ENCODE results near the gene SFR1.
A peak's percentile ranks its signal among the peaks of the same experiment; 100 is the strongest.

Gene SFR1

GRCh38 chr10:104077663-104078151 lies 44.3 kb upstream of the SFR1 start:
- H3K4me3 ChIP-seq (ENCODE audit: low read depth, low read length), result no peak overlapping the region
- no peak for DNase-seq (ENCODE audit: low read depth)
- TF ChIP-seq MAX (IDR thresholded peaks at IDR 0.05; ENCODE audit: low read depth, low read length) (no peak), POLR2A (IDR thresholded peaks at IDR 0.05; ENCODE audit: extremely low read depth, insufficient read length) (no peak), MYC (IDR thresholded peaks at IDR 0.05; ENCODE audit: low read depth, low read length) (no peak), CTCF (IDR thresholded peaks at IDR 0.05; ENCODE audit: low read depth, low read length) (no peak)

GRCh38 chr10:104080762-104081161 lies 41.2 kb upstream of the SFR1 start:
- no peak for TF ChIP-seq POLR2A (IDR thresholded peaks at IDR 0.05; ENCODE audit: extremely low read depth, insufficient read length)
- peak; percentile 44 for TF ChIP-seq CTCF (IDR thresholded peaks at IDR 0.05; ENCODE audit: low read depth, low read length)
- peak; percentile 49 for DNase-seq (ENCODE audit: low read depth)
- H3K4me3 ChIP-seq (ENCODE audit: low read depth, low read length), result no peak overlapping the region

- TF ChIP-seq MAX (IDR thresholded peaks at IDR 0.05; ENCODE audit: low read depth, low read length) (no peak), CTCF (IDR thresholded peaks at IDR 0.05; ENCODE audit: low read depth, low read length) (no peak), POLR2A (IDR thresholded peaks at IDR 0.05; ENCODE audit: extremely low read depth, insufficient read length) (no peak), MYC (IDR thresholded peaks at IDR 0.05; ENCODE audit: low read depth, low read length) (no peak)
- no peak for DNase-seq (ENCODE audit: low read depth)
- no peak overlapping the region for H3K4me3 ChIP-seq (ENCODE audit: low read depth, low read length)
Measured at GRCh38 chr10:104081998-104082397, 40.0 kb upstream of the SFR1 start.

- no peak overlapping the region for H3K4me3 ChIP-seq (ENCODE audit: low read depth, low read length)
- no peak for TF ChIP-seq POLR2A (IDR thresholded peaks at IDR 0.05; ENCODE audit: extremely low read depth, insufficient read length)
- TF ChIP-seq MYC (IDR thresholded peaks at IDR 0.05; ENCODE audit: low read depth, low read length), result no peak
- no peak for TF ChIP-seq CTCF (IDR thresholded peaks at IDR 0.05; ENCODE audit: low read depth, low read length)
- TF ChIP-seq MAX (IDR thresholded peaks at IDR 0.05; ENCODE audit: low read depth, low read length), result no peak
- DNase-seq (ENCODE audit: low read depth), result no peak
Measured at GRCh38 chr10:104084482-104085142, 37.4 kb upstream of the SFR1 start.

- TF ChIP-seq POLR2A (IDR thresholded peaks at IDR 0.05; ENCODE audit: extremely low read depth, insufficient read length), result no peak
- TF ChIP-seq MAX (IDR thresholded peaks at IDR 0.05; ENCODE audit: low read depth, low read length), result no peak
- TF ChIP-seq MYC (IDR thresholded peaks at IDR 0.05; ENCODE audit: low read depth, low read length), result no peak
- no peak for TF ChIP-seq CTCF (IDR thresholded peaks at IDR 0.05; ENCODE audit: low read depth, low read length)
- DNase-seq (ENCODE audit: low read depth), result no peak
- no peak within 1 kb of the TSS for H3K4me3 ChIP-seq (ENCODE audit: low read depth, low read length)
Measured at GRCh38 chr10:104085801-104086400, 36.1 kb upstream of the SFR1 start, which contains the start of gene COL17A1. COL17A1 (minus strand) TSS chr10:104085880; CDS start chr10:104080673, 5,207 bp downstream.
